Measurements from ENCODE around the gene CDK7.
A peak's percentile ranks its signal among the peaks of the same experiment; 100 is the strongest.

DNA sequence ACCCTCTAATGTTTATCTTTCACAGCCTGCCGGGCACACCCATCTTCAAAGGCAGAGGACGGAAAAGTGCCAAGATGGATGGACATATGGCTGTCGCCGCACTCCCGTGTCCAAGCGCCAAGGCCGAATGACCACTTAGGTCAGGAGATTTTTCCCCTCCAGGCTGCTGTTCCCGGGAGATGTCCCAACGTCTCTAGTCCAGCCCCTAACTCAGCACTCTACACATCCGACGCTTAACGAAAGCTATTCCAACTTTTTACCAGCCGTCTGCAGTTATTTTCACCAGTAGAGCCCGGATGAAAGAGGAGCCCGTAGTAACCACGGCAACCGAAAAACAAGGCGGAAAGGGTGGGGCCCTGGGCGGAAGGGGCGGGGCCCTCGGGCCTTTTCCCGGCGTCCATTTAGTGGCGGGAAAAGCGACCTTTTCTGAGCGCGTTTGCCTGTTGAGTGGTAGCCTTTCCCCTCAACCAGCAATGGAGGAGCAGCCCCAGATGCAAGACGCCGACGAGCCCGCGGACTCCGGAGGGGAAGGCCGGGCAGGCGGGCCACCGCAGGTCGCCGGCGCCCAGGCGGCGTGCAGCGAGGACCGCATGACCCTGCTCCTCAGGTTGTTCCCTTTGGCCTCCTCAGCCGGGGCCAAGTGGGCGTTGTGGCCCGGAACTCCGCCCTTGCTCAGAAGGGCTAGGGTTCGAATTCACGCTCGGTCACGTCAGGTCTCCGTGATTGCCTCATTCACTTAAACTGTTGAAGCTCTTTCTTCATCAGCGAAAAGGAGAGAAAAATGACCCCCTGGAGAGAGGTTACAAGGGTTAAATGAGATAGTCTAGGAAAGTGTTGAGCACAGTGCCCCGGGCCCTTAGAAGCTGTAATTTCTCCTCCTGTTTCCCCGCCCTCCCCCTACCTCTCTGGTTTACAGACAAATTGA is 45.3 kb upstream of the CDK7 start, which contains the start of gene CENPH:
- TF ChIP-seq, protein P1, sequence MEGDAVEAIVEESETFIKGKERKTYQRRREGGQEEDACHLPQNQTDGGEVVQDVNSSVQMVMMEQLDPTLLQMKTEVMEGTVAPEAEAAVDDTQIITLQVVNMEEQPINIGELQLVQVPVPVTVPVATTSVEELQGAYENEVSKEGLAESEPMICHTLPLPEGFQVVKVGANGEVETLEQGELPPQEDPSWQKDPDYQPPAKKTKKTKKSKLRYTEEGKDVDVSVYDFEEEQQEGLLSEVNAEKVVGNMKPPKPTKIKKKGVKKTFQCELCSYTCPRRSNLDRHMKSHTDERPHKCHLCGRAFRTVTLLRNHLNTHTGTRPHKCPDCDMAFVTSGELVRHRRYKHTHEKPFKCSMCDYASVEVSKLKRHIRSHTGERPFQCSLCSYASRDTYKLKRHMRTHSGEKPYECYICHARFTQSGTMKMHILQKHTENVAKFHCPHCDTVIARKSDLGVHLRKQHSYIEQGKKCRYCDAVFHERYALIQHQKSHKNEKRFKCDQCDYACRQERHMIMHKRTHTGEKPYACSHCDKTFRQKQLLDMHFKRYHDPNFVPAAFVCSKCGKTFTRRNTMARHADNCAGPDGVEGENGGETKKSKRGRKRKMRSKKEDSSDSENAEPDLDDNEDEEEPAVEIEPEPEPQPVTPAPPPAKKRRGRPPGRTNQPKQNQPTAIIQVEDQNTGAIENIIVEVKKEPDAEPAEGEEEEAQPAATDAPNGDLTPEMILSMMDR (IDR thresholded peaks at IDR 0.05 in 2 of 3, conservative IDR thresholded peaks at IDR 0.05 in 1 of 3; ENCODE audit: insufficient read depth in 2 of 3, low read depth in 1 of 3, low read length in 3 of 3) = no peak; a peak in 1 of 6 replicates
- TF ChIP-seq, protein P2, sequence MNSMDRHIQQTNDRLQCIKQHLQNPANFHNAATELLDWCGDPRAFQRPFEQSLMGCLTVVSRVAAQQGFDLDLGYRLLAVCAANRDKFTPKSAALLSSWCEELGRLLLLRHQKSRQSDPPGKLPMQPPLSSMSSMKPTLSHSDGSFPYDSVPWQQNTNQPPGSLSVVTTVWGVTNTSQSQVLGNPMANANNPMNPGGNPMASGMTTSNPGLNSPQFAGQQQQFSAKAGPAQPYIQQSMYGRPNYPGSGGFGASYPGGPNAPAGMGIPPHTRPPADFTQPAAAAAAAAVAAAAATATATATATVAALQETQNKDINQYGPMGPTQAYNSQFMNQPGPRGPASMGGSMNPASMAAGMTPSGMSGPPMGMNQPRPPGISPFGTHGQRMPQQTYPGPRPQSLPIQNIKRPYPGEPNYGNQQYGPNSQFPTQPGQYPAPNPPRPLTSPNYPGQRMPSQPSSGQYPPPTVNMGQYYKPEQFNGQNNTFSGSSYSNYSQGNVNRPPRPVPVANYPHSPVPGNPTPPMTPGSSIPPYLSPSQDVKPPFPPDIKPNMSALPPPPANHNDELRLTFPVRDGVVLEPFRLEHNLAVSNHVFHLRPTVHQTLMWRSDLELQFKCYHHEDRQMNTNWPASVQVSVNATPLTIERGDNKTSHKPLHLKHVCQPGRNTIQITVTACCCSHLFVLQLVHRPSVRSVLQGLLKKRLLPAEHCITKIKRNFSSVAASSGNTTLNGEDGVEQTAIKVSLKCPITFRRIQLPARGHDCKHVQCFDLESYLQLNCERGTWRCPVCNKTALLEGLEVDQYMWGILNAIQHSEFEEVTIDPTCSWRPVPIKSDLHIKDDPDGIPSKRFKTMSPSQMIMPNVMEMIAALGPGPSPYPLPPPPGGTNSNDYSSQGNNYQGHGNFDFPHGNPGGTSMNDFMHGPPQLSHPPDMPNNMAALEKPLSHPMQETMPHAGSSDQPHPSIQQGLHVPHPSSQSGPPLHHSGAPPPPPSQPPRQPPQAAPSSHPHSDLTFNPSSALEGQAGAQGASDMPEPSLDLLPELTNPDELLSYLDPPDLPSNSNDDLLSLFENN (IDR thresholded peaks at IDR 0.05; ENCODE audit: low read depth in 2 of 2, low read length in 2 of 2) = 0 out of 4 replicates have a peak, but pooled peaks of 1 of the 2 experiments have one; percentile 27
- TF ChIP-seq FOXP1 (CRISPR knock-in tag; IDR thresholded peaks at IDR 0.05) = peak; percentile 76; the same call in 1 of the 2 replicates
- TF ChIP-seq, protein P3, sequence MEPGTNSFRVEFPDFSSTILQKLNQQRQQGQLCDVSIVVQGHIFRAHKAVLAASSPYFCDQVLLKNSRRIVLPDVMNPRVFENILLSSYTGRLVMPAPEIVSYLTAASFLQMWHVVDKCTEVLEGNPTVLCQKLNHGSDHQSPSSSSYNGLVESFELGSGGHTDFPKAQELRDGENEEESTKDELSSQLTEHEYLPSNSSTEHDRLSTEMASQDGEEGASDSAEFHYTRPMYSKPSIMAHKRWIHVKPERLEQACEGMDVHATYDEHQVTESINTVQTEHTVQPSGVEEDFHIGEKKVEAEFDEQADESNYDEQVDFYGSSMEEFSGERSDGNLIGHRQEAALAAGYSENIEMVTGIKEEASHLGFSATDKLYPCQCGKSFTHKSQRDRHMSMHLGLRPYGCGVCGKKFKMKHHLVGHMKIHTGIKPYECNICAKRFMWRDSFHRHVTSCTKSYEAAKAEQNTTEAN (CRISPR knock-in tag; IDR thresholded peaks at IDR 0.05) = no peak

Data from K562 (cell line).